GM18505 (cell line): ENCODE data around the gene KRT15.

Source experiments
- ATAC-seq: cut with Tn5 transposase; IDR thresholded peaks from one replicate; pipeline ENCODE4 v1.9.1; 2021; ENCODE audit not compliant: unreplicated experiment
- POLR2A ChIP-seq: IDR thresholded peaks from 4 replicates; pipeline ENCODE4 v1.6.1; 2011; ENCODE audit warnings: borderline replicate concordance; ENCODE audit not compliant: insufficient read depth, insufficient read length; ENCODE audit errors: extremely low read depth

The KRT15 gene

DNA sequence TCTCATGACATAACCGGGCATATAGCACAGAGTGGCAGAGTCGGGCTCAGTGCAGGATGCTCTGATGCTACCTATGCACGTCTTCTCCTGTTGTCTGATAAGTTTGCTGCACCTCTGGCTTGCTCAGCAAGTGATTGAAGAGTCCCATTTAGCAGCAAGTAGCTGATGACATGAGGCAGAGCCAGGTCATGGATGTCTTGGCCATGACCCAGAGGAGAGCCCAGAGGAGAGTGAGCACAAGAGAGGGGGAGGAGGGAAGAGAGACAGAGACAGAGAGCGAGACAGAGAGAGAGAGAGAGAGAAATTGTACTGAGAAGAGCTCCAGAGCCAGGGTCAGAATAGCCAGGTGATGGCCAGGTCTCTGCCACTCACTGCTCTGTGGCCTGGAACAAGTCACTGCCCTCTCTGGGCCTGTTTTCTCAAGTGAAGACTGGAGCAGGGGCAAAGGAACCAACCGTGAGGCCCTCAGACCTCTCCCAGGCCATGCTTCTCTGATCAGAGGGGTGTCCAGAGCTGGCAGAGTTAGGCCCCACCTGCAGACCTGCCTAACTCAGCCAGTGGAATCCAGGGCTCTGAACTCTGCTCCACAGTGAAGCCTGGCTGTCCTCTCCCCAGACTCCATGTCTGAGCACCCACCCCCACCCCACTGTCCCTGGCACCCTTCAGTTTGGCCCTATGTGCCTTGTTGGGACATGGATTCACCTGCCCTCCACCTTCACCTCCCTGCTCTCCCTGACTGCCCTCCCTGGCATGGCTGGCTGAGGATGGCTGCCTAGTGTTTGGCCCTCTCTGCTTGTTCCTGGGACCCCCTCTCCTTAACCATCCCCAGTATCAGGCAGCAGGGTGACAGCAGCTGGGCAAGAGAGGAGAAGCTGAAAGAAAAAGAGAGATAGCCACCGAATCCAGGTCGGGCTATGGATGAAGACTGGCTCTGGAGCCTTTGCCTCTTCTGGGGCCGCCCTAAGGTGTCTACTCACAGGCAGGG is 33.5 kb downstream of the KRT15 start:
- TF ChIP-seq POLR2A: no peak
- ATAC-seq: no peak

DNA sequence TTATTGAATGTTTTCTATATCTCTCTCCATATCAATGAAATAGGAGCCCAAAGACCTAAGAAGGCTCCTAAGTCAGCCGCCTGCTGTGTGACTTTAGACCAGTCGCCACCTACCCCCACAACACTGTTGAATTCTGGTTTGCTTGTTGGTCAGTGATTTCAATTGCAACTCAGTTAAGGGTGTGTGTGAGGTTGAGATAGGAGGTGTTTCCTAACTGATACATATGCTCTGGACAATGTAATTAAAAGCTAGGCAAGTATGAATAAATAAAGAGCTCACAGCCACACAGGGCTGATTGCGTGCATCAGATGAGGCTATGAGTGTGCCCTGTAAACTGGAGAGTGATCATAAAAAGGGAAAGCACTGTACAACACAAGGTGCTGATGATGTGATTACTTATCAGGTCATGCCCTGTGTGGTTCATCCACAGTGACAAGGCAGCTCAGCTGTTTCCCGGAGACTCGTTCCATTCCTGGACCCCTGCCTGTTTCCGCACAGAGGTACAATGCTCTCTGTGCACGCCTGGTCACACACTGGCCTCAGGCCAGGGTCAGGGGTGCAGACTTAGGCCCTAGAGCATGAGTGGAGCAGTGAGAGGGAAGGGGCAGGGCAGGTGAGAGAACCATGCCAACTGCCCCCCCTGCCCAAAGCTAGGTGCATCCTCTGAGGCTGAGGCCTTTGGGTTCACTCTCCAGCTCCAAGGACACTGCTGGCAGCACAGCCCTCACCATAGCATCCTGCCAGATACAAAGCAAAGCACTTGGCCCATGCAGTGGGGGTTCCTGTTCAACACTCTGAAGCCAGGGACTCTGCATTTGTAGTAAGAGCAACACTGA is 34.5 kb downstream of the KRT15 start:
- no peak for TF ChIP-seq POLR2A
- no peak for ATAC-seq

DNA sequence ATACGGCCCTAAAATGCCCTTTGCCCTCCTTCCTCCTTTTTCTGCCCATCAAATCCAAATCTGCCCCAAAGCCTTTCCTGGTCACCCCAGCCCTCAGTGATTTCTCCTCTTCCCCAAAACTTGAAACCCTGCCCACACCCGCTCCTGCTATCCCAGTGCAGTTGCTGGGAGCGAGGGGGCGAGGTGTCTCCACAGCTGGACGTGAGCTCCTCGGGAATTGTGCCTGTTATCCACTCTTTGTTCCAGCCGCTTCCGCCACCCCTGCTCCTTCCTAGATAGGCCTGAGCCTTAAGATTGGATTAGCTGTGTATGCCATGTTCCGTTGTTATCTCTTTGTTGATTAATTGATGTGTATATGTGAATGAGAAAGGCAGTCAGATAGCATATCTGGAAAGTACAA is 35.2 kb downstream of the KRT15 start:
- no peak for TF ChIP-seq POLR2A
- no peak for ATAC-seq

DNA sequence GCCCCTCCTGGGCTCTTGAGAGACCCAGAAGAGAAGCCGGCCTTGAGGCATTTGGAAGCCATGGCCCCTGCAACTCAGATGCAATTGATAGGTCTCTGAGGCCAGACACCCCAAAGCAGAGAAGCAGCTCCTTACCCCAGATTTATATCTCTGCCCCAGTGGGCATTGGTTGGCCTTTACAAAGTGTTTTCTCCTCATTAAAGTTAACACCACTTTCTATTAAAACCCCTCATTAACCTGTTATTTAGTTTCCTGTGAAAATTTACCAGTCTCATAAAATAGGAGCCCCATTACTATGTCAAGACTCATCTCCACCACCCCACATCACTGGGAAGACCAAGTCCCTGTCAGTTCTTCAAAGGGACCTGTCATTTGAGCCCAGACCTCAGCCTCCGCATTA is 37.7 kb downstream of the KRT15 start, which contains the start of gene KRT35:
Gene KRT35 (minus strand): TSS at position 116 of the 400 bp plus-strand sequence. CDS start 54 bp downstream, at position 62.
- ATAC-seq: no peak
- TF ChIP-seq POLR2A: no peak

DNA sequence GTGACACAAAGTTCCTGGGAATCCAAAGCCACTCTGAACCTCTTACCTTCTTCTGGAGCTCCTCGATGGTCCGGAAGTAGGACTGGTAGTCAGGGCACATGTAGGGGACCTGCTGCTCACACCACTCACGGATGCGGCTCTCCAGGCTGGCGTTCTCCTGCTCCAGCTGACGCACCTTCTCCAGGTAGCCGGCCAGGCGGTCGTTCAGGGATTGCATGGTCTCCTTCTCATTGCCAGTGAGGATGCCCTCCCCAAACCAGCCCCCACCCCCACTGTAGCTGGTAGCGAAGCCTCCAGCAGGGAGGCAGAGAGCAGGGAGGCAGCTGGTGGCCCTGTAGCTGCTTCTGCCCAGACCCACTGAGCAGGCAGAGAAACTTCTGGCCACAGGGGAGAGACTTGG is 38.1 kb downstream of the KRT15 start:
- no peak for ATAC-seq
- TF ChIP-seq POLR2A: no peak

DNA sequence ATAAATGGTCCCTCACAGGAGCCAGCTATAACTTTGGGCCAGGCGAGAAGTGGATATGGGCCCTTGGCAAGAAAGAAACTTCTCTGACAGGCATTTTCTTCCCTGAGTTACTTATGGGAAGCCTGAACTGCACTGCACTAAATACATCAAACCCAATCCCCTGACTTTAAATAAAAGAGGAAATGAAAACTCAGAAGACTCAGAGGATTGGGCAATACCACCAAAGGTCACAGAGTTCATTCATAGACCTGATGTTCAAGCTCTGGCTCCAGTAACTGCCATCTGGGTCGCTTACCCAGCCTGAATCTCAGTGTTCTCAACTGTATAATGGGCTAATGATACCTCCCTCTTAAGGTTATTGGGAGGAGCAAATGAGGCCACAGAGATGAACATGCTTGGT is 38.6 kb downstream of the KRT15 start:
- no peak for ATAC-seq
- no peak for TF ChIP-seq POLR2A

DNA sequence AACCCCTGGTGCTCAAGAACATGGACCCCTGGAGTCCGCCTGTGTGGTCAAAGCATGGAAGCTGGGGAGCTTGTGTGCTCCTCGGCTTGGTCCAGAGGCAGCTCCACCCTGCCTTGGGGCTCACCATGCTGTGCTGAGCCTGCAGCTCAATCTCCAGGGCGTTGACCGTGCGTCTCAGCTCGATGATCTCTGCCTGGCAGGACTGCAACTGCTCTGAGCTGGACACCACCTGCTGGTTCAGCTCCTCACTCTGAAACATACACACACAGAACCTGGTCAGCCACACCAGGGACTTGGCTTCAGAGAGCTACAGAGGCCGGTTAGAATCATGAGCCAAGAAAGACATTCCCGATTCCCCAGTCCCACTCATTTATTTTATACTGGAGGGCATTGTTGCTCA is 40.5 kb downstream of the KRT15 start:
- no peak for TF ChIP-seq POLR2A
- ATAC-seq: no peak

DNA sequence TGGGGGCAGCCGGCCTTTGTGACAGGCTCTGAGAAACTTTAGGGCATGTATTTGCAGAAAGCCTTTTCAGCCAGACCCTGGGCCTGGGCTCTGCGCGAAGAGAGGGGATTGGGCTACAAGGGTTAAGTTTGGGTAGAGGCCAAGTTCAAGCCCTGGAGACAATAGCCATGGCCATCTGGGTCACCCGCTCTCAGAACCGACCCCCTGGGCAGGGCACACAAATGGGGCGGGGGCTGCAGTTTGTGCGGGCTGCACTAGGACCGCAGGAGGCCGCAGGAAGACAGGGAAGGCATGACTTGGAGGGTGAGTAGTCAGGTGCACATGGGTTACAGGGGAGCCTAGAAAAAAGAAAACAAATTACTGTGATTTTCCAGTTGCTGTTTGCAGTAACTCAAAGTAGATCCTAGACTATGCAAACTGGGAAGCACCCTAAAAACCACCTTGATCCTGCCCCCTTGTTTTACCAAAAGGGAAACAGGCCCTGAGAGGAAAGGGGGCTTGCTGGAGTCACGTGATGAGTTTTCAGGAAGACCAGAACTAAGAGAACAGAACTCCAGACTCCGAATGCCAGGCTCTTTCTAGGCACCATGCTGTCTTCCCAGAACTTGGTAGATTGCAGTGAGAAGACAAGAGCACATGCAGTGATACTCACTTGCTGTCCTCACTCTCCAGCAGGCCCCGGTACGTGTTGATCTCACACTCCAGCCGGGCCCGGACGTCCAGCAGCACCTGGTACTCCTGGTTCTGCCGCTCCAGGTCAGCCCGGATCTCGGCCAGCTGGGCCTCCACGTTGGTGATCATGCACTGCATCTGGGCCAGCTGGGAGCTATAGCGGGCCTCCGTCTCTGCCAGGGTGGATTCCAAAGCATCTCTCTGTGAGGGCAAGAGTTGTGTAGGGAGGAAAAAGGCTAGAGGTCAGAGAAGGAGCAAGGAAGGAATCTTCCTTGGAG is 41.5 kb downstream of the KRT15 start:
- no peak for TF ChIP-seq POLR2A

DNA sequence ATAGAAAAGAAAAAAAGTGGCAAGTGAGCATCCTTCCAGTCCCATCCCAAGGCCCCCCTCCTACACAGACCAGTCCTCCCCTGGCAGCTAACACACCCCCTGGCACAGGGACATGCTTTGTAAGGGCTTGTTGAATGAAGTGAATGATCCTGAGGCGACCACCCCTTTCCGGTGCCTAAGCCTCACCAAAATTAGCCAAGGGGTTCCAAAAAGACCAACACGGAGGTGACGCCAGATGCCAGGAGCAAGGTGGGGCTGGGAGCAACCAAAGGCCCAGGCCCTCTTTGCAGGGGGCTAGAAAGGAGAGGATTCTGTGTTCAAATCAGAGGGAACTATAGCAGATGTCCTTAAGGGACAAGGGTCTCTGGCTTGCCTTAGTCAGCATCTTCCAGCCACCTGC is 43.3 kb downstream of the KRT15 start:
- no peak for ATAC-seq
- no peak for TF ChIP-seq POLR2A

More for the DNA sequence above, 41.5 kb downstream of the KRT15 start:
- no peak for ATAC-seq

DNA sequence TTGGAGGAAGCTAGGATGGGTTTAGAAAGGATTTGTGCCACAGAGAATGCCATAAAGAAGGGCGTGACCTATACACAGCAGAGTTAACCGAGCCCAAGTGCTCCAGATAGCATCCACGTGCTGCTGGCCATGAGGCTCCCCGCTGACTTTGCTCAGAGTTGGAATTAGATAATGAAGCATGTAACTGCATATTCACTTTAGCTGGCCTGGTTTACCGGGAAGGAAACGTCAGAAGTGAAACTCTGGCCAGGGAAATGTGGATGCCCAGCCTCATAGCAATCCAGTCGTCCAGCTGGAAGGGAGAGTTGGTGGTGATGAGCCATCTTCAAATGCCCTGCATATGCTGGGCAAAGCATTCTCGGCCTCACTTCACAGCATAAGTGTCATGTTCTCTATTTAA is 43.8 kb downstream of the KRT15 start:
- TF ChIP-seq POLR2A: no peak
- no peak for ATAC-seq

DNA sequence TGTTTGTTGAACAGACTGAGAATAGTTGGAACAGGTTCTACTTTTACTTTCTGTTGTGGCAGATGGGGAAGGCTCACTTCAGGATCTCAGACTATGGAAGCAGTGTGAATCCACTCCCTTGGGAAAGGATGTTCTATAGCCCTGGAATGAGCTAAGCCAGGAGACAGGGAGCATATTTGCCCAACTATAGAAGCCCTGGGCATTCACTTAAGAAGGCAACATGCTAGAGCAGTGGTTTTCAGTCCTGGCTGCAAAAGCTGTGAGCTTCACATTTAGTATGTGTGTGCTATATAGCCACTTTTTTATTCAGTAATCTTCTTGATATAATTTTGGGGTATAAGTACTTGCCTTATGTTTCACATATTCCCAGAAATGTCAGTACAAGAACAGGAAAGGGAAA is 50.3 kb downstream of the KRT15 start:
- no peak for TF ChIP-seq POLR2A
- ATAC-seq: no peak

DNA sequence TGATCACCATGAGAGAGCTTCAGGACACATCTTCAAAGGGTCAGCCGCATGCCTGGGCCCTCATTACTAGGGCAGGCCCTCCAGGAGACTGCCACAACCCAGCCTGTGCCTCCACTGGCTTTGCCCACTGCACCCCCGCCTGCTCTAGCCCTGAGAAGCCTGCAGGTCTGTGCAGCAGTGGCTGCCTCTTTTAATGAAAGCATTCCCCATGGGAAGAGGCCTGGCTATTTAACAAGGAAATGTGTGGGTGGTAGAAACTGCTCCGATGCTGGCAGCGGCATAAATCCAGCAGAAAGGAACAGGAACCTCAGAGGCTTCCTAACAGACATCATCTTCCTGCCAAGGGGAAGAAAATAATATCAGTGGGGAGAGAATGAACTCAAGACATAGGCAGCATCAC is 51.1 kb downstream of the KRT15 start:
- ATAC-seq: no peak
- no peak for TF ChIP-seq POLR2A

DNA sequence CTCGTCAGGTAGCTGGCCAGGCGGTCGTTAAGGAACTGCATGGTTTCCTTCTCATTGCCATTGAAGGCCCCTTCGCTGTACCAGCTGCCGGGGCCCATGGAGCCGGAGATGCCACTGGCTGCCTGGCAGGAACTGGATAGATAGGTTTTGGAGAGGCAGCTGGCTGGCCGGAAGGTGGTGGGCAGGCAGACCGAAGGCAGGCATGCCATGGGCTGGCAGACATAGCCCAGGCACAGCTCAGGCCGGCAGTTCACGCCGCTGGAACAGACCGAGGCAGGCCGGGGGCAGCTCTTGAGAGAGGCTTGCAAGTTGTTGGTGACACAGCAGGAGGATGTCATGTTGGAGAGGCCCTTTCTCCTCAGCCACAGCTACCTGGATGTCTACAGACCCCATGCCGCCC is 51.7 kb downstream of the KRT15 start, which contains the start of gene KRT32:
Gene KRT32 (minus strand): TSS at position 399 of the 400 bp plus-strand sequence. CDS start 61 bp downstream, at position 338.
- TF ChIP-seq POLR2A: no peak
- no peak for ATAC-seq

DNA sequence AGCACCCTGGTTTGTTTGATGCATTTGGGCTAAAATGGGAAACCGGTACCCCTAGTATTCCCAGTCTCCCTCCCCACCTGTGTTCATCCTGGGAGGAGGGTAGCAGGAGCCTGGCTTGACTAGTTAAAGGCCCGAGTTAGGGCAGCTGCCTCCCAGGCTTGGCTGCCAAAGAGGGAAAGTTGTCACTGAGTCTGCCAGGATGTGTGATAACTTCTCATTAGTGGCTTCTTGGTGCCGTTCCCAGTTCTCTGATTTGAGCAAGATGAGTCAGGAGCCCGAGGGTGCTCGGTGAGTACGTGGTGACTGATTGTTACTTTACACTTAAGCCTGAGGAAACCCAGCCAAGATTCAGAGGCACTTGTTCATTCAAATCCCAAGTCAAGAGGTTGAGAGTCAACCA is 54.0 kb downstream of the KRT15 start:
- no peak for ATAC-seq
- no peak for TF ChIP-seq POLR2A
